HepG2 (cell line): ENCODE data around the gene TERB2. TPM values are rescaled to one million over a fixed set of nuclear protein-coding genes. Genes with fewer than 3 reads are reported as not detected.
"Not testable (repeated sequence)": the region's sequence is repeated elsewhere in the genome, so short reads cannot be mapped to it uniquely, and the experiment has no call there.

Experiments used
- ATAC-seq: fragments of 200-7000 bp; cut with Tn5 transposase; 3 replicates; pipeline ENCODE4 v1.9.1; 2020; ENCODE audit warnings: mild to moderate bottlenecking, moderate library complexity
- BruUV-seq: library from RNA; stranded (reverse); fragments of 400-500 nt; replicated peaks from 2 replicates; lab custom pipeline; 2021; lab: Mats Ljungman, UMichigan
- CTCF ChIA-PET: fragments of 300-600 bp; formaldehyde crosslinking; extraction: SDS; loops from one replicate; lab custom pipeline; 2021; ENCODE audit warnings: low total read pairs, inconsistent platforms, low intra/inter-chr PET ratio; lab: Yijun Ruan, JAX
- POLR2A ChIA-PET: fragments of 350-600 bp; sonication (Branson Sonifier 250); formaldehyde crosslinking; loops from one replicate; lab custom pipeline; 2020; ENCODE audit warnings: antibody characterized with exemption, inconsistent platforms; lab: Yijun Ruan, JAX
- DNase-seq: peaks from one replicate; pipeline ENCODE4 v3.0.0-alpha.2; 2015; ENCODE audit warnings: low spot score
- FAIRE-seq: peaks from 3 replicates; lab custom pipeline; 2011; peaks lifted over from hg19 to GRCh38; lab: Jason Lieb, UNC
- H2AFZ ChIP-seq: one replicate; pipeline ENCODE4 v1.6.1; 2011; ENCODE audit warnings: low read length, inconsistent platforms
- H3K27ac ChIP-seq: fragments of 300-600 bp; 3 replicates; pipeline ENCODE4 v1.8.0; 2011; ENCODE audit warnings: mixed run types, mild to moderate bottlenecking, mixed read lengths, low read length, inconsistent platforms; ENCODE audit not compliant: insufficient read depth; ENCODE audit errors: extremely low read length
- H3K27me3 ChIP-seq, 2 experiments: fragments of 200-600 bp in 1 of 2; 2 replicates in 1 of 2; 3 replicates in 1 of 2; pipeline versions ENCODE4 v1.6.0 to v1.8.0; 2011; ENCODE audit warnings: low read length in 2 of 2, mild to moderate bottlenecking in 2 of 2, moderate library complexity in 2 of 2, inconsistent platforms in 1 of 2; ENCODE audit not compliant: insufficient read depth in 2 of 2, control insufficient read depth in 1 of 2
- H3K36me3 ChIP-seq, 2 experiments: fragments of 200-600 bp in 1 of 2; replicated peaks in 1 of 2; 2 replicates in 1 of 2; 3 replicates in 1 of 2; pipeline versions ENCODE4 v1.5.1 to v1.8.0; 2011; ENCODE audit warnings: low read length in 2 of 2, inconsistent platforms in 1 of 2; ENCODE audit not compliant: insufficient read depth in 2 of 2, control insufficient read depth in 1 of 2
- H3K4me1 ChIP-seq: 2 replicates; pipeline ENCODE4 v1.5.1; 2012; ENCODE audit warnings: low read length, inconsistent platforms; ENCODE audit not compliant: insufficient read depth
- H3K4me2 ChIP-seq: 2 replicates; pipeline ENCODE4 v1.6.0; 2011; ENCODE audit warnings: low read depth, low read length, inconsistent platforms
- H3K4me3 ChIP-seq, 3 experiments: fragments of 200-600 bp in 1 of 3; sonication (generic), shearing (Covaris generic) in 1 of 3; replicated peaks in 1 of 3; 2 replicates each; pipeline ENCODE4 v1.5.1; 2011 to 2016; ENCODE audit warnings: low read length in 3 of 3, inconsistent platforms in 2 of 3, low read depth in 2 of 3, mild to moderate bottlenecking in 2 of 3, control low read depth in 1 of 3, mixed read lengths in 1 of 3; ENCODE audit not compliant: insufficient read depth in 1 of 3
- H3K79me2 ChIP-seq: one replicate; pipeline ENCODE4 v1.6.1; 2011; ENCODE audit warnings: low read length, inconsistent platforms; ENCODE audit not compliant: insufficient read depth
- H3K9ac ChIP-seq: 2 replicates; pipeline ENCODE4 v1.6.0; 2011; ENCODE audit warnings: mild to moderate bottlenecking, low read depth, low read length, inconsistent platforms; ENCODE audit not compliant: insufficient read depth
- H3K9me3 ChIP-seq: 2 replicates; pipeline ENCODE4 v1.5.1; 2012; ENCODE audit warnings: mild to moderate bottlenecking, low read length
- H4K20me1 ChIP-seq: 2 replicates; pipeline ENCODE4 v1.6.0; 2011; ENCODE audit warnings: inconsistent platforms, mild to moderate bottlenecking, low read length, moderate library complexity; ENCODE audit not compliant: insufficient read depth
- EZH2 ChIP-seq: conservative IDR thresholded peaks from 2 replicates; pipeline ENCODE4 v1.6.1; 2012; ENCODE audit warnings: mild to moderate bottlenecking, low read depth, low read length, moderate library complexity
- HNF4A ChIP-seq: sonication (generic); formaldehyde crosslinking; IDR thresholded peaks from 2 replicates; pipeline ENCODE4 v1.4.0; 2020; ENCODE audit warnings: missing genetic modification reagents
- HNF4G ChIP-seq, 2 experiments: sonication (generic) in 1 of 2; formaldehyde crosslinking in 1 of 2; IDR thresholded peaks; 2 replicates each; pipeline versions ENCODE4 v1.4.0 to v1.6.1; 2011 to 2020; ENCODE audit warnings: borderline replicate concordance in 2 of 2, low read depth in 2 of 2, mild to moderate bottlenecking in 2 of 2, low read length in 1 of 2, missing genetic modification reagents in 1 of 2, moderate library complexity in 1 of 2
- MAZ ChIP-seq, 2 experiments: sonication (generic) in 1 of 2; formaldehyde crosslinking in 1 of 2; IDR thresholded peaks; 2 replicates each; pipeline versions ENCODE4 v1.5.0 to v1.6.1; 2012 to 2020; ENCODE audit warnings: low read depth in 2 of 2, mild to moderate bottlenecking in 2 of 2, borderline replicate concordance in 1 of 2, improper control_type of control experiment in 1 of 2, low read length in 1 of 2, missing genetic modification reagents in 1 of 2, moderate library complexity in 1 of 2
- PAXIP1 ChIP-seq: sonication (generic); formaldehyde crosslinking; conservative IDR thresholded peaks from 2 replicates; pipeline ENCODE4 v1.4.0; 2020; ENCODE audit warnings: mild to moderate bottlenecking, missing genetic modification reagents, moderate library complexity
- TCF7 ChIP-seq: sonication (generic); IDR thresholded peaks from 2 replicates; pipeline ENCODE4 v1.6.1; 2016; ENCODE audit warnings: antibody characterized with exemption, low read depth
- TMF1 ChIP-seq: sonication (generic); formaldehyde crosslinking; IDR thresholded peaks from 2 replicates; pipeline ENCODE4 v1.8.1; 2022; ENCODE audit warnings: low read depth, missing genetic modification reagents
- ZFP91 ChIP-seq: sonication (generic); formaldehyde crosslinking; IDR thresholded peaks from 2 replicates; pipeline ENCODE4 v1.9.0; 2022; ENCODE audit warnings: missing genetic modification reagents, mild to moderate bottlenecking, borderline replicate concordance
- ZGPAT ChIP-seq: IDR thresholded peaks from 2 replicates; pipeline ENCODE4 v1.6.1; 2016; ENCODE audit warnings: mild to moderate bottlenecking
- ZNF225 ChIP-seq: sonication (generic); formaldehyde crosslinking; IDR thresholded peaks from 2 replicates; pipeline ENCODE4 v1.4.0; 2020; ENCODE audit warnings: mild to moderate bottlenecking, missing genetic modification reagents
- ZNF652 ChIP-seq: IDR thresholded peaks from 2 replicates; pipeline ENCODE4 v1.6.1; 2016; ENCODE audit warnings: low read depth, borderline replicate concordance
- WGBS: methylation state at CpG from one replicate; pipeline ENCODE4 v1.1.6; 2017; ENCODE audit warnings: low lambda C conversion rate; 5-methylcytosine and 5-hydroxymethylcytosine counted together
- in situ Hi-C: cut with HindIII; loops from 2 replicates; pipeline ENCODE4 v1.10.0; 2017; ENCODE audit warnings: low pct_unique_long_range_greater_than_20kb; ENCODE audit not compliant: extremely low pct_ligation_motif_present
- intact Hi-C: fragments of 100-400 bp; cut with micrococcal nuclease; formaldehyde crosslinking; loops from one replicate; pipeline ENCODE4 v1.10.0; 2022; ENCODE audit not compliant: unreplicated experiment
- polyA plus RNA-seq, 8 experiments: library from polyadenylated mRNA; depleted of rRNA in 3 of 8; stranded (reverse) in 7 of 8; unstranded in 1 of 8; fragments of >200 nt; fragmentation: Illumina TruSeq in 4 of 8; extraction: Trizol in 4 of 8; gene quantifications; 2 replicates each; pipeline versions ENCODE4 v1.2.1 to v1.2.3, GENCODE V29; 2011 to 2016; ENCODE audit warnings: low read depth in 4 of 8, missing spikeins in 1 of 8, mixed read lengths in 1 of 8; ENCODE audit not compliant: insufficient read depth in 1 of 8
- total RNA-seq, 5 experiments: library from RNA; depleted of rRNA; stranded (reverse); fragments of >200 nt; fragmentation: Illumina TruSeq; extraction: Trizol; gene quantifications; 2 replicates each; pipeline ENCODE4 v1.2.3, GENCODE V29; 2016; ENCODE audit warnings: low read depth in 1 of 5

TERB2 gene
- total and polyA plus RNA-seq, 2 of the 13 experiments (the other 11 are each of a cell fraction or from before 2014, with no cell fraction given) = not detected

DNA sequence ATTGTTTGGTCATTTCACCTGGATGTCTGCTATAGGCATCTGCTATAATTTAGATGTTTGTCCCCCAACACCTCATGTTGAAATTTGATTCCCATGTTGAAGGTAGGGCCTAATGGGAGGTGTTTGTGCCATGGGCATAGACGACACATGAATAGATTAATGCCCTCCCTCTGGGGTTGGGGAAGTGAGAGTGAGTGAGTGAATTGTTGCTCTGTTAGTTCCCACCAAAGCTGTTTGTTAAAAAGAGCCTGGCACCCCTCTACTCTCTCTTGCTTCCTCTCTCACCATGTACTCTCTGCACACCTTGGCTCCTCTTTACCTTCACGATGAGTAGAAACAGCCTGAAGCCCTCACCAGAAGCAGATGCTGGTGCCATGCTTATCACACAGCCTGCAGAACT lies 42.6 kb downstream of the TERB2 start (continued):
- TF ChIP-seq ZGPAT (no peak), ZNF225 (CRISPR knock-in tag) (no peak), TMF1 (CRISPR knock-in tag) (no peak), EZH2 (no peak), TCF7 (no peak), MAZ (IDR thresholded peaks at IDR 0.05; ENCODE audit: borderline replicate concordance, low read depth, low read length) (no peak), MAZ (CRISPR knock-in tag; IDR thresholded peaks at IDR 0.05; ENCODE audit: low read depth) (no peak), ZFP91 (CRISPR knock-in tag) (no peak)

DNA sequence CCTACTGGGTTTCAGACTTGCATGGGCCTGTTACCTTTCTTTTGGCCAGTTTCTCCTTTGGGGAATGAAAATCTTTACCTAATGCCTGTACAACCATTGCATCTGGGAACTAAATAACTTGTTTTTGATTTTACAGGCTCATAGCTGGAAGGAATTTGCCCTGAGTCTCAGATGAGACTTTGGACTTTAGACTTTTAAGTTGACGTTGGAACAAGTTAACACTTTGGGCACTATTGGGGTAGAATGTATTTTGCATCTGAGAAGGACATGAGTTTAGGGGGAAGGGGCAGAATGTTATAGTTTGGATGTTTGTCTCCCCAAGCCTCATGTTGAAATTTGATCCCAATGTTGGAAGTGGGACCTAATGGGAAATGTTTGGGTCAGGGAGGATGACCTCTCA lies 44.7 kb downstream of the TERB2 start:
- peak; percentile 67 for TF ChIP-seq HNF4A (CRISPR knock-in tag)
- TF ChIP-seq ZNF652 (CRISPR knock-in tag) = peak; percentile 84; the same call in 1 of the 2 replicates
- peak; percentile 39; the same call in 1 of the 2 replicates for TF ChIP-seq PAXIP1 (CRISPR knock-in tag)
- TF ChIP-seq HNF4G (IDR thresholded peaks at IDR 0.05; ENCODE audit: borderline replicate concordance, low read depth, low read length) = peak; percentile 39; the same call in 1 of the 2 replicates
- H4K20me1 ChIP-seq; DNase-seq; intact Hi-C loops; H3K27me3 ChIP-seq; BruUV-seq; H3K27ac ChIP-seq; H3K36me3 ChIP-seq; CTCF ChIA-PET; H3K4me2 ChIP-seq; H2AFZ ChIP-seq; ATAC-seq; in situ Hi-C loops; POLR2A ChIA-PET; H3K4me3 ChIP-seq; H3K9me3 ChIP-seq; H3K79me2 ChIP-seq; H3K9ac ChIP-seq; FAIRE-seq; TF ChIP-seq HNF4G (CRISPR knock-in tag; IDR thresholded peaks at IDR 0.05; ENCODE audit: borderline replicate concordance, low read depth): not testable (repeated sequence)
- peaks cover 43% of the 10 kb centered on the region for H3K4me1 ChIP-seq
- WGBS = 0% methylated on average over 1 of the region's 1 CpG
